ENCODE measurements around the gene PRRG3.
"Not testable (repeated sequence)": the region's sequence is repeated elsewhere in the genome, so short reads cannot be mapped to it uniquely, and the experiment has no call there.

PRRG3 gene

DNA sequence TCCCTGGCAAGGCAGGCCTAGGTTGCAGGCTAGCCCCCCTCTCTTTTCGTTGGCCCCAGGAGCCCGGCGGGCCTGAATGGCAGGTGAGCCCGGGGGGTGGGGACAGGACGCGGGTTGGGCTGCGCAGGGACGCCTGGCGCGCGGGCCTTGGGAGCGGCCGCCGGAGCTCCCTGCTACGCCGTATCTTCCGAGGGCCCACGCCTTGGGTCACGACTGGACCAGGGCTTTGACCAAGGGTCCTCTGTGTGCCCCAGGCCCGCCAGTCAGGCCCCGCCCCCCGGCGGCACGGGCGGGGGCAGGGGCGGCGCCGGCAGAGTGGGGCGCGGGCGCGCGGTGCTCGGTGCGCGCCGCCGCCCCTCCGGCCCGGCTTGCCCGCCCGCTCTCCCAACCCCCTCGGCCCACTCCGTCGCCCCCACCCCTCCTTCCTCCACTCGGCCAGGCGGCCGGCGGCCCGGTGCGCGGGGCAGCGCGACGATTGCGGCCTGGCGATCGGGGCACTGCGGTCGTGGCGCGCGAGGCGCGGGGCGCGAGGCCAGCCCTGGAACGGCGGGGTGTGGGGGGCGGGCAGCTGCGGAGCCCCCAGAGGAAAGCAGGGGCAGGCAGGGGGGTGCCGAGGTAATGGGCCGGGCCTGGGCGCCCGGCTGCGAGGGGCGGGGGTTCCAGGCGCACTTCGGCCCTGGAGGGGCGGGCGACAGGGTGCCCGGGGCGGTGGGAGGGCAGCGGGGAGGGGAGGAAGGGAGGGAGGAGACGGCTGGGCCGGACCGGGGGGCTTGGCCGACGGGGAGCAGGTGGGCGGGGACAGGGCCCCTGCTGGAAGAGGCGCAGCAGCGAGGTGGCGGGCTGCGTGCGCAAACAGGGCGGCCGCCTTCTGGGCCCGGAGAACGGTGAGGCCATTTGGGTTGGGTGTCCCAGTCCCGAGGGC is at the start of gene PRRG3:
PRRG3 (plus strand) TSS at position 798 of the 922 bp plus-strand sequence. CDS start 3,357 bp downstream, outside the sequence.
- no peak for DNase-seq (ENCODE audit: low read depth in 2 of 2)

DNA sequence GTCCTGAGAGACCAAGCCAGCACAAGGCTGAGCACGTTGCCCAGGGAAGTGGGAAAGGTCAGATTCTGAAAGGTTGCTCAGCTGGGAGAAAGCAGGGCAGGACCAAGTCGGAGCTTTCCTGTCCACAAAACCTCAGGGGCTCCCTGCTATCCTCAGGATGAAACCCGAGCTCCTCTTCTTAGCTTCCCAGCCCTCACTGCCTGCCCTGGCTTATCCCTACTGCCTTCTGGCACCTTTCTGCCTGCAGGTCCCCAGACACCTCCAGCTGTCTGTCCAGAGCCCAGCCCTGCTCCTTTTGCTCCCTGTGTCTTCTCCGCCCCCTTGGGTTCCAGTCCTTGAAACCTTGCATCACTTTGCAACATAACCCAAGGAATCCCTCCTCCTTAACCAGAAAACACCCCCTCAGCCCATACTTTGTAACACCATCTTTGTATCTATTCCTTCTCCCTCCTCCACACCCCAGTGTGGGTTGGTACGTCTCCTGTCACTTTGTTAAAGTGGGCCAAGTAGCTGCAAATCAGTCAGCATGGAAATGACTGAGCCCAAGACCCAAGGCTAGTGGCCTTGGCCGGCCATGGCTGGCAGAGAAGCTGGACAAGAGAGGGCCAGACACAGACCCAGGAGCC is 20.0 kb upstream of the PRRG3 start:
- DNase-seq (ENCODE audit: low read depth in 2 of 2) = no peak

DNA sequence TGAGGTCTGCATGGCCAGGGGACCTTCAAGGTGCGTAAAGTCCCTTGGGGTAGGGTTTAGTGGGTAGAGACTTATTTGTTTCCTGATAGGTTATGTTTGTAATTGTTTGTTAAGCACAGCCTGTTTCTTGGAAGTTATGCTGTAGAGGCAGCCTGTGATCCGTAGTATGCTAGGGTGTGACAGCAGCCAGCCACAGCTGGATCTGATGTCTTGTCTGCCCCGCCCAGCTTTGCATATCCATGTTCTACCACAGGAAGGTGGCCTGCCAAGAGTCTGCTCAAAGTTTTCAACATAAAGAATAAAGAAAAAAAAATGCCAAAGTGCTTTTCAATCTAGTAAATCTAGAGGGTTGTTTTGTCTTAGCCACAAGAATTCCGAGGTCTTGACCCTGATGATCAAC is 19.1 kb upstream of the PRRG3 start:
- DNase-seq (ENCODE audit: low read depth in 2 of 2) = no peak

DNA sequence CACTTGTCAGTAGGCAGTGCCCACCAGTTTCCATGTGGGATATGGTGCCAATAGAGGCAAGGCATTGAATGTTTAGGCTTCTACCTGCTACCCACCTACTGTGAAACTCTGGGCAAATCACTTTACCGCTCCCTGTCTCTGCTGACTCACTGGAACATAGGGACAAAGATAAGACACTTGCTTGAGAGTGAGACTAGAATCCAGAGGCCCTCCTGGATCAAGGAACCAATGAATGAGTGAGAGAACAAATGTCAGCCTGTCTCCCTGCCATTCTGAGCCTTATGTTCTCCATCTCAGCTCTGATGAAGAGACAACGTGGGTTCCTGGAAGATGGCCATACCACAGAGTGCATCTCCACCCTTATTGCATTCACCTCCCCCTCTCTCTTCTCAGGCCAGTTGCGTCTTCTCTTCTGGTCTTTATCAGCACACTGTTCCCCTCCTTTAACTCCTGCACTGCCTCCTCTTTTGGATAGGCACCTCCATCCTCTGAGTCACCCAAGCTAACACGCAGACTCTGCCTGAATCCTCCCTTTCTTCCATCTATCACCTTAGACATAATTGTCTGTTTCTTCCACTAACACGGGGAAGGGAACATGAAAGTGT is 15.4 kb upstream of the PRRG3 start:
- no peak for DNase-seq (ENCODE audit: low read depth in 2 of 2)

DNA sequence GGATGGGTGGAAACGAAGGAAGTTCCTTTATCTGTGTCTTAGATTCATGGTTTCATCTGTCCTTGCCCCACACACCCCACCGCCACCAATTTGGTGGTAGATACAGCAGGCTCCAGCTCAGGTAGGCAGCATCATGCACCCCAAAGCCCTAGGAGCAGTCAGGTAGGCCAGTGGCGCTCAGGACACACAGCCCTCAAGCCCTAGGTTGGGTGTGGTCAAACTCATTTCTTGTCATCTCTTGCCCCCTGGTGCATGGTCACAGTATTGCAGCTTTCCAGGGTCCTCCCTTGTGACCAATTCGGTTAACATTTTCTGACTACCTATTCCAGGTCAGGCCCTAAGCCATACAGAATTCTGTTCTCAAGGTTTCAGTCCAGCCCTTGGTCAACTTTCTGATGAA is 14.5 kb upstream of the PRRG3 start:
- peak; percentile 4 to 52 for DNase-seq (ENCODE audit: low read depth in 2 of 2)

DNA sequence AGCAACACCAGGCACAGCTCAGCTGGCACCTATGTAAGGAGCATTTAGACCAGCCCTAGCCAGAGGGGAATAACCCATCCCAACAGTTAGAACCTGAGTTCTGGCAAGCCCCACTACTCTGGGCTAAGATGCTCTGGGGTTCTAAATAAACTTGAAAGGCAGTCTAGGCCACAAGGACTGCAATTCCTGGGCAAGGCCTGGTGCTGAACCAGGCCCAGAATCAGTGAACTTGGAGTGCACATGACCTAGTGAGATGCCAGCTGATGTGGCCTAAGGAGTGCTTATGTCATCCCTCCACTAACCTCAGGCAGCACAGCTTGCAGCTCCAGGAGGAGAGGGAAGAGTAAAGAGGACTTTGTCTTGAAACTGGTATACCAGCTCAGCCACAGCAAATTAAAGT is 7.6 kb upstream of the PRRG3 start:
- DNase-seq (ENCODE audit: low read depth in 2 of 2) = no peak

DNA sequence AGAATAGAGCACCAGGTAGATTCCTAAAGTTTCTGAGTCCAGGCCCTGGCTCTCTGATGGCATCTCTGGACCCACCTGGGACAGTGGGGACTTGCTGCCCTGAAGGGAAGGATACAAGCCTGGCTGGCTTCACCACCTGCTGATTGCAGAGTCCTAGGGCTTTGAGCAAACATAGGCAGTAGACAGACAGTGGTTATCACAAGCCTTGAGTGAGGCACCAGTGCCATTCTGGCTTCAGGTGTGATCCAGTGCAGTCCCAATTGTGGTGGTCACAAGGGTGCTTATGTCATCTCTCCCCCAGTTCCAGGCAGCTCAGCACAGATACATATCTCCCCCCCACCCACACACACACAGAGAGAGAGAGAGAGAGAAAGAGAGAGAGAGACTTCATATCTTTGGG is 6.6 kb upstream of the PRRG3 start:
- DNase-seq (ENCODE audit: low read depth in 2 of 2) = no peak

DNA sequence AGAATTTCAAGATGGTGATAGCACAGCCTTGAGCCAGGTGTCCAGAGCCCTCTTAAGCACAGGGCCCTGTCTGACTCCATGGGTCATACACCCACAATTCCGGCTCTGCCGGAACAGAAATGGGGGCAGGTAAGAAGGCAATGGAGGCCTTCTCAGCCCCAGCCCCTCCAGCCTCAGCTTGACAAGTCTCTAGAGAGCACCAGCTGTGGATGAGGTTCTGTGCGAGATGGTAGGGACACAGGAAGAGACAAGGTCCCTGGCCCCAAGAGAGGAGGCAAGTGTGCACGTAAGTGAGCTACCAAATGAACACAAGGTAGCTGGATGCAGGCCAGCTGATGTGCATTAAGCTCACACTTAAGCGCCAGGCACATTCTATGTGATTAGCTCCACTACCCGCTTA is 2.4 kb upstream of the PRRG3 start:
- DNase-seq (ENCODE audit: low read depth in 2 of 2) = no peak

DNA sequence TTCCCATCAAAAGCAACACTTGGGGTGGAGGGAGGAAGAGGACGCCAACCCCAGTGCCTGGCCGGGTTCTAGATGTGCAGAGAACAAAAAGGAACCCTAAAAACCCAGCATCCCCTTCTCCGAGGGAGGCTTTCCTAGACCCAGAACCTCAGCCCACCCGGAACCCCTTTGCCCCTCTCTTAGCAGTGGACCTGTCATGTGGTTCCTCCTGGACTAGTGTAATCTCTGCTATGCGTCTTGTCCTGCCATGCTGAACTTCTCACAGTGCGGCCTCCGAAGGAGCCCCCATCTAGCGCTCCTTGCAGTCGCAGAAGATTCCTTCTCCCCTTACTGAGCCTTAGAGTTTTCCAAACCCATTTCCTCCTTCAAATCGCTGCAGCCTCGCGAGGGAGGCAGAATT is 1.1 kb upstream of the PRRG3 start:
- DNase-seq (ENCODE audit: low read depth in 2 of 2) = no peak

DNA sequence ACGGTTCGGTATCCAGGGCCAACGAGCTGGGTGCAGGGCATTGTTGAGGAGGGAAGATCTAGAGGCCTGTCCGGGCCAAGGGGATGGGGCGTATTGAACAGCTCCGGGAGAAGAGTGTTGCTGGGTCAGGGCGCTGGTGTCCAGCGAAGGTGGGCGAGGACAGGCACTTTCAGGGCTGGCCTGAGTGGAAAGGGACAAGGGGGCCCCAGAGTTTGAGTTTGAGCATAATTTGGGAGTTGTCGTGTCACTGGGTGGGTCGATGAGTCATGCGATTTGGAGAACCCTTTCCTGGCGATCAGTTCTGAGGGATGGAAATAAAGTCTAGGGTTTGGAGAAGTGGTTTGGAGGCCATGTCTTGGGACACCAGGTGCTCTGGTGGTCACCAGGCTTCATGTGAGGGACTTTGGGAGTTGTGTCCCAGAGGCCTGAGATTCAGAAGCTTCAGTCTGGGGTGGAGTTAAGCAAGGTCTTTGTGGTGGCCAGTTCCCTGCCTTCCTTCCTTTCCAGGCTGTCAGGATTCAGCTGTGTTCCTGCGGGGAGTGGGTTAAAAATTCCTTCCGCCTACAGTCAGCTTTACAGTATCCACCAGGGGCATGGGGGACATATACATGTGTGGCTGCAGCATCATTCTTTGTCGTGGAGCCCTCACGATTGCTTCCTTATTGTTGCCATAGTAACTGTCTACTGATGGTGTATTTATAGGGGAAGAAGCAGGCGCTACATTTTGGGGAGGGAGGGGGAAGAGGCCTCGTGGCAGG is 504 bp downstream of the PRRG3 start:
- no peak for DNase-seq (ENCODE audit: low read depth in 2 of 2)

DNA sequence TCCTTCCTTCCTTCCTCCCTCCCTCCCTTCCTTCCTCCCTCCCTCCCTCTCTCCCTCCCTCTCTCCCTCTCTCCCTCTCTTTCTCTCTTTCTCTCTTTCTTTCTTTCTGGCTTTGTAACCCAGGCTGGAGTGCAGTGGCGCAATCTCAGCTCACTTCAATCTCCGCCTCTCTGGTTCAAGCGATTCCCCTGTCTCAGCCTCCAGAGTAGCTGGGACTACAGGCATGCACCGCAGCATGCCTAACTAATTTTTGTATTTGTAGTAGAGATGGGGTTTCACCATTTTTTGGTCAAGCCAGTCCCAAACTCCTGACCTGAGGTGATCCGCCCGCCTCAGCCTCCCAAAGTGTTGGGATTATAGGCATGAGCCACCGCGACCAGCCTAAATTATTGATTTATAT is 1.8 kb downstream of the PRRG3 start:
- DNase-seq (ENCODE audit: low read depth in 2 of 2) = not testable (repeated sequence)

DNA sequence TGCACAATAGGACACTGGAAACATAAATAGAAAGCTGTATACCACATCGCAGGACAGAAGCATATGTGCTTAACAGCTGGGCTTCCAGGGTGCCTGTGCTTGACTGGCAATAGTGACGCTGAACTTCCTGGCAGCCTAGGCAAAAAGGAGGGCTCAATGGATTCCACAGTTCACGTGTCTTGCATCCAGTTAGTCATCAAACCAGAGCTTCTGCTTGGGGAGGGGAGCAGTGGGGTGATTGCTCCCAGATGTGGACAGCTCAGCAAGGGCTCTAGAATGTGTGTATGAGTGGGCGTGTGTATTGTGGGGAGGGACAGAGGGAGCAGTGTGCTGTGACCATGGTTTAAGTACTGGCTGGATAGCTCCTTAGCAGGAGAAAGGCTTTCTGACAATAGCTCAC is 2.3 kb downstream of the PRRG3 start:
- no peak for DNase-seq (ENCODE audit: low read depth in 2 of 2)

DNA sequence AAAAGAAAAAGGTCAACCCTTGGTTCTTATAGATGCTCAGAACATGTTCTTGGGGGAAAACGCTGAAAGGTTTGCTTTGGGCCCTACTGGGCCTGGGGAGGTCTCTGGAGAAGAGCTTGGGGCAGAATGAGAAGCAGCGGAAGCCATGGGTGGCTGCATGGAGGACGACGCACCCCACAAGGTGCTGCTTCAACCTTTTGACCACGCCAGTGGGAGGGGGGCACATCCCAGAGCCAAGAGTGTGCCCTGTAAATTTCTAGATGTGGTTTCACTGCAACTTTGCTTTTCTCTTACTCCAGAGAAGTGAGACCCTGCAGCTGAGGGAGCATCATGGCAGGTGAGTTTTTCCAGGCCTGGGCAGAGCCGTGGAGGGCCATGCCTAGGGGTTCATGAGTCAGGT is 3.2 kb downstream of the PRRG3 start:
- no peak for DNase-seq (ENCODE audit: low read depth in 2 of 2)

DNA sequence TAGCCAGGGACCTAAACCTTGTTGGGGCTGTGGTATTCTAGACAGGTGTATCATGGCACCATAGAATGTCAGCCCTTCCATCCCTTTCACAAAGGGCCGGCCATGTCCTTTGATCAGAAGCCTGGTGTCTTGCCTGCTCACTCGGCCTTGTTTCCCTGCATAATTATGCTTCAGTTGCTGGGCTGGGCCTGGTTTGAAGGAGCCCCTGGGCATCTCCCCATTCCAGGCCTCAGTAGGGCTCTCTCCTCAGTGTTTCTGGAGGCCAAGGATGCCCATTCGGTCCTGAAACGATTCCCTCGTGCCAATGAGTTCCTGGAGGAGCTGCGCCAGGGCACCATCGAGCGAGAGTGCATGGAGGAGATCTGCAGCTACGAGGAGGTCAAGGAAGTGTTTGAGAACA is 4.5 kb downstream of the PRRG3 start:
- DNase-seq (ENCODE audit: low read depth in 2 of 2) = no peak

DNA sequence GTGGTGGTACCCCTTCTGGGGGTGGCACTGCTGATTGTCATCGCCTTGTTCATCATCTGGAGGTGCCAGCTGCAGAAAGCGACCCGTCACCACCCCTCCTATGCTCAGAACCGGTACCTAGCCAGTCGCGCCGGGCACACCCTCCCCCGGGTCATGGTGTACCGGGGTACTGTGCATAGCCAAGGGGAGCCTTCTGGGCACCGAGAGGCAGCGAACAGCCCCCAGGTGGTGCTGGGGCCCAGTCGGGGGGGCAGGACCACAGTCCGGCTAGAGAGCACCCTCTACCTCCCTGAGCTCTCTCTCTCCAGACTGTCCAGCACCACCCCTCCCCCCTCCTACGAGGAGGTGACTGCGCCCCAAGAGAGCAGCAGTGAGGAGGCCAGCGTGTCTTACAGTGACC is 5.3 kb downstream of the PRRG3 start:
- no peak for DNase-seq (ENCODE audit: low read depth in 2 of 2)

DNA sequence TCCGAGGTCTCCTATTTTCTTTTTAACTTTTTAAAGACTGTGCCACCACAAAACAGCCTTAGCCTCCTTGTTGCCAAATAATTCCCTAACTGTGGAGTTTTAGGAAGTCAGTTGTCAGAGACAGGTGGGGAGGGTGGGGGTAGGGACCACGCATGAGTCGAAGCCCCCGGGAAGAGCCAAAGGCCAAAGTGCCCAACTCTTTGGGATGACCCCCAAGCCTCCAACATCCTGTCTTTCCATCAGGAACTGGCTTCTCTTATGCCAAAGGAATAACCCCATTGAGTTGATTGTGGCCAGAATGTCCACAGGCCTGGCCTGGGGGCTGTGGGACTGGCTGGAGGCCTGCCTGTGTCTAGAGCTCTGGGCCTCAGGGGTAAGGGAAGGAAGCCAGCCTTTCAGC is 5.8 kb downstream of the PRRG3 start:
- DNase-seq (ENCODE audit: low read depth in 2 of 2) = no peak

DNA sequence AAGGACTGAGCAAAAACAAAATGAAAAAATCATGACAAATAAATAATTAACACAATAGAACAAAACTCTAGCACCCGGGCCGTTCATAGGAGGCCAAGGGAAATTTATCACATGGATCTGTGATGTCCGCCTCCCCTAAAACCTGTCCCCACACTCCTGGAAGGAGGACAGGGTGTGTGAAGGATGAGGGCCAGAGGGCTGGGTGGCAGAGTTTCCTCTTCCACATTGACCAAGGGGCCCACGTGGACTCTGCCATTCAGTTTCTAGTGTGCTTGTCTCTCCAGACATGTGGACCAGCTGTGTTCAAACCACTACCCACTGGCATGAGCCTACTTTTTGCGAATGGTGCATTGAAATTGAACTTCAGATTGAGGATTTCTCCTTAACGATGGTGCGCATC is 6.3 kb downstream of the PRRG3 start:
- no peak for DNase-seq (ENCODE audit: low read depth in 2 of 2)

DNA sequence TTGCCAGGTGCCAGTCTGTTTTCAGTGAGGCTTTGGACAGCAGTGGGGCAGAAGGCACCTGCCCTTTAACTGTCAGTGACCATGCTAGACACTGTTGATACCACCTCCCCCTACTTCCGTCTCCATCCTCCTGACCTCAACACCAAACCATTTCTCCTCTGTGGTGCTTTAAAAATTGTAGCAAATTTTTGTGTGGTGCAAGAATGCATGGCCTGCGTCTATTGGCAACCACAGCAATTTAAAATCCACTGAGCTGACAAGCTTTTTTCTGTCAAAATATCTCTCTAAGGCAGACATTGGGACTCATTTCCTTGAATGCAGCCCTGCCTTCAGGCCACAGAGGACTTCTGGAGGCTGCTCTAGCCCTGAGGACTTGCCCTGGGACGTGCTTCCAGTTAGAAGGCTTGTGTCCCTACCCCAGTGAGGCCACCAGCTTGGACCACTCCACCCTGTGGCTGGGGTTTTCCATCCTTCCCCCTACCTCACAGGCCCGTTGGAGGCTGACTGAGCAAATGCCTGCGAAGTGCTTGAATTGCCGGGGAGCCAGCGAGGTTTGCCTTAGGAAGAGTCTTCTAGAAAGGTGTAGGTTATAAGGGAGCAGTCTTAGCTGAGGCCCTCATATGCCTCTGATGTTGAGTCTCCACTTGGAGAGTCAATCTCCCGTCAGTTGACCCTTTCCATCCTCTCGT is 6.9 kb downstream of the PRRG3 start:
- DNase-seq (ENCODE audit: low read depth in 2 of 2) = no peak

DNA sequence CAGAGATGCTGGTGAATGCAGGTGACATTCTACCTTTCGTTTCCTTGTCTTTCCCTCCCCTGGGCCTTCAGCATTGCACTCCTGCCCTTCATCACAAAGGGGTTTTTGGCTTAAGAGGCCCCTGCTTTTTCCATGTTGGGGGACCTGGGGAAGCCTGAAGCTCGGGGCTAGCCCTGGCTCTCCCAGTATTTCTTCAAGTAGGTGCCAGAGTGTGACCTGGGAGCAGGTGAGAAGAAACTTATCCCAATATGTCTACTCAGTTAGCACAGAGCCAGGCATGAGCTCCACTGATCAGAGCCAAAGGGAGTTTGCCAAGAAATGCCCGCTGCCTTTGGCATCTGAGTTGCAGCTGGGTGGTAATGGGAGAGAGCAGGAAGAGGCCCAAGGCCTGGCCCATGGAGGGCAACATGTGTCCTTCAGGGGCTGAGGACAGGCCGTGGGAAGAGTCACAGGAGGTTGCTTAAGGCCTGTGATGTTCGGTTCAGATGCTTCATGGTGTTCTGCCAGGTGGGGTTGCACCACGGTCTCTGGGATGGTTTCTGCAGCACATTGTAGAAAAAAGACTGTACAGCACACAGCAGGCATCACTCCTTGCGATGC is 7.6 kb downstream of the PRRG3 start:
- no peak for DNase-seq (ENCODE audit: low read depth in 2 of 2)

DNA sequence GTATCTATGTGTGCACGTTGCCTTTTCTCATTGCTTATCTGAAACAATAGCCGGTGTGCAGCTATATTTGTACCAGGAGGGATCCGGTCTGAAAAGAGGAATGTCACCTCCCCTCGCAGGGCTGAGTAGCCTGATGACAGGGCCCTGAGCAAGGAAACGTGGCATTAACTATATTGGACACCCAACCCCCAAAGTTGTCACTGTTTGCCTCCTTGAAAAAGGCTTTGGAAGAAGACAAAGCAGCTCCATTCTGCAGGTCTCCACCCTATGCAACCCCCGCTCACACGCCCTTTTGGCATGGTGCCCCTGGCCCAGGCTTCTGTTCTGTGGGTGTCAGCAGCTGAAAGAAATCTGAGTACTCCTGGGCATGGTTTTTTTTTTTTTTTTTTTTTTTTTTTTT is 8.2 kb downstream of the PRRG3 start:
- no peak for DNase-seq (ENCODE audit: low read depth in 2 of 2)

DNA sequence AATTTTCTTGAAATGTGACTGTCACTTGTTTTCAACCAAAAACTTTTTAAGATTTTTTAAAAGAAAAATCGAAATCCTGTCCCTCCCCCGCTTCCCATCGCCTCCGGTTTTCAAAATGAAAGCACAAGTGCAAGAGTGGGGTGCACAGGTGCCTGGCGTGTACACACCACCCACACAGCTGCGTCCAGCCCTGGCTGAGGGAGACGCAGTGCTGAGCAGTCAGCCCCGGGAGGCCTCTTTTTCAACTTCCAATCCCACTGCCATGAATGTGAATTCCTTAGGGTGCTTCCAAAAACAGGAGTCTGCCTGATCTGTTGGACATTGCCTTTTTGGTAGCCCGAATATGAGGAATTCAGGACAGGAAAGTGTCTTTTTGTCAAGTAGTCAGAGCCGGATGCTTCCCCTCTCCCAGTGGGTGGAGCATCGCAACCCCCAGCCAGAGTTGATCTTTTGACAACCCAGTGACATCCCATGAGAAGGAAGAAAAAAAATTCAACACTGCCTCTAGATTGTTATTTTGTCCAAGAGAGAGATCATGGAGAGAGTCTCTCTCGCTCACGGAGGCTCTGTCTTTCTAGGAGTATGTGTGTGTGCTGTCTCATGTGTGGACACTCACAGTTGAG is 8.9 kb downstream of the PRRG3 start:
- DNase-seq (ENCODE audit: low read depth in 2 of 2) = no peak

Data from stimulated activated CD4-positive, alpha-beta T cell treated with anti-CD3 and anti-CD28 coated beads, Interleukin-12 subunit alpha, Interleukin-12 subunit beta, amount 100 ng/mL, for 24 hours (primary cell).